ENCODE measurements around the gene PATJ. TPM values are rescaled to one million over a fixed set of nuclear protein-coding genes. Genes with fewer than 3 reads are reported as not detected.
"Not testable (repeated sequence)": the region's sequence is repeated elsewhere in the genome, so short reads cannot be mapped to it uniquely, and the experiment has no call there.

The PATJ gene
- total RNA-seq, 2 donors from 2014 or later, result 42.7 to 67.5 TPM

GRCh38 chr1:61797045-61797755 is 54.9 kb downstream of the PATJ start:
- Histone ChIP-seq H3K4me3 (no peak overlapping the region), H3K9me3 (no peaks in the 10 kb centered on the region), H3K4me1 (replicated peaks) (no peaks in the 10 kb centered on the region), H3K27me3 (replicated peaks; ENCODE audit: insufficient read depth) (no peaks in the 10 kb centered on the region), H3K27ac (no peak overlapping the region), H3K36me3 (no peaks in the 10 kb centered on the region)
- intact Hi-C loops (cut with DNase I), result no loop called here
- TF ChIP-seq CTCF (IDR thresholded peaks at IDR 0.05), result no peak
- no peak for TF ChIP-seq POLR2A (IDR thresholded peaks at IDR 0.05)
- TF ChIP-seq POLR2AphosphoS5 (IDR thresholded peaks at IDR 0.05), result no peak
- no peak for DNase-seq (ENCODE audit: low spot score)
- WGBS, result 88% methylated on average over 10 of the region's 10 CpGs

- H3K4me1 ChIP-seq (replicated peaks); H3K9me3 ChIP-seq; H3K36me3 ChIP-seq; intact Hi-C loops (cut with DNase I); H3K27me3 ChIP-seq (replicated peaks; ENCODE audit: insufficient read depth); H3K27ac ChIP-seq; DNase-seq (ENCODE audit: low spot score); H3K4me3 ChIP-seq: not testable (repeated sequence)
- WGBS, result 92% methylated on average over 1 of the region's 1 CpG
These were observed 58.8 kb downstream of the PATJ start for GRCh38 chr1:61801047-61801446.

- 78% methylated on average over 4 of the region's 4 CpGs for WGBS
- Histone ChIP-seq H3K27ac (no peak overlapping the region), H3K27me3 (replicated peaks; ENCODE audit: insufficient read depth) (no peaks in the 10 kb centered on the region), H3K4me3 (no peak overlapping the region), H3K9me3 (no peaks in the 10 kb centered on the region), H3K4me1 (replicated peaks) (no peaks in the 10 kb centered on the region), H3K36me3 (no peaks in the 10 kb centered on the region)
- TF ChIP-seq POLR2A (IDR thresholded peaks at IDR 0.05) (no peak), POLR2AphosphoS5 (IDR thresholded peaks at IDR 0.05) (no peak)
- no peak for DNase-seq (ENCODE audit: low spot score)
- intact Hi-C loops (cut with DNase I), result no loop called here
These were observed 65.4 kb downstream of the PATJ start for GRCh38 chr1:61807606-61808140.

- Histone ChIP-seq H3K4me1 (replicated peaks) (no peaks in the 10 kb centered on the region), H3K27me3 (replicated peaks; ENCODE audit: insufficient read depth) (no peaks in the 10 kb centered on the region), H3K4me3 (no peak overlapping the region), H3K36me3 (no peaks in the 10 kb centered on the region), H3K27ac (no peak overlapping the region), H3K9me3 (no peaks in the 10 kb centered on the region)
- TF ChIP-seq POLR2AphosphoS5 (IDR thresholded peaks at IDR 0.05) (no peak), POLR2A (IDR thresholded peaks at IDR 0.05) (no peak), CTCF (IDR thresholded peaks at IDR 0.05) (no peak)
- DNase-seq (ENCODE audit: low spot score), result no peak
- intact Hi-C loops (cut with DNase I), result no loop called here
- WGBS, result 94% methylated on average over 4 of the region's 4 CpGs
These were observed 66.0 kb downstream of the PATJ start for GRCh38 chr1:61808321-61808720.

- intact Hi-C loops (cut with DNase I), result no loop called here
- H3K9me3 ChIP-seq, result no peaks in the 10 kb centered on the region
- TF ChIP-seq POLR2AphosphoS5 (IDR thresholded peaks at IDR 0.05) (no peak), POLR2A (IDR thresholded peaks at IDR 0.05) (no peak), CTCF (IDR thresholded peaks at IDR 0.05) (no peak)
- 53% methylated on average over 4 of the region's 4 CpGs for WGBS
- H3K27me3 ChIP-seq (replicated peaks; ENCODE audit: insufficient read depth), result no peaks in the 10 kb centered on the region
- H3K36me3 ChIP-seq, result no peaks in the 10 kb centered on the region
- no peaks in the 10 kb centered on the region for H3K4me1 ChIP-seq (replicated peaks)
- DNase-seq (ENCODE audit: low spot score), result no peak
- no peak overlapping the region for H3K4me3 ChIP-seq
- no peak overlapping the region for H3K27ac ChIP-seq
These were observed 66.7 kb downstream of the PATJ start for GRCh38 chr1:61808968-61809367.

GRCh38 chr1:61812916-61813315 is 70.6 kb downstream of the PATJ start:
- WGBS, result 77% methylated on average over 1 of the region's 1 CpG
- intact Hi-C loops (cut with DNase I), result no loop called here
- no peaks in the 10 kb centered on the region for H3K9me3 ChIP-seq
- H3K4me1 ChIP-seq (replicated peaks), result no peaks in the 10 kb centered on the region
- TF ChIP-seq POLR2AphosphoS5 (IDR thresholded peaks at IDR 0.05) (no peak), CTCF (IDR thresholded peaks at IDR 0.05) (no peak)
- H3K4me3 ChIP-seq, result no peak overlapping the region
- H3K27ac ChIP-seq, result no peak overlapping the region
- H3K36me3 ChIP-seq, result no peaks in the 10 kb centered on the region
- DNase-seq (ENCODE audit: low spot score), result no peak
- H3K27me3 ChIP-seq (replicated peaks; ENCODE audit: insufficient read depth), result no peaks in the 10 kb centered on the region
